IMR-90 (cell line): ENCODE data around the gene CALCOCO1. TPM values are rescaled to one million over a fixed set of nuclear protein-coding genes. Genes with fewer than 3 reads are reported as not detected.

Source experiments
- ATAC-seq: fragments of 200-7000 bp; cut with Tn5 transposase; 2 replicates; pipeline ENCODE4 v1.9.1; 2020; ENCODE audit warnings: low read depth, mild to moderate bottlenecking, moderate library complexity
- BruUV-seq: library from RNA; stranded (reverse); fragments of 400-500 nt; replicated peaks from 2 replicates; lab custom pipeline; 2021; lab: Mats Ljungman, UMichigan
- CTCF ChIA-PET: fragments of 300-600 bp; formaldehyde crosslinking; extraction: SDS; loops from one replicate; lab custom pipeline; 2021; ENCODE audit warnings: antibody characterized with exemption; lab: Yijun Ruan, JAX
- POLR2A ChIA-PET: fragments of 300-600 bp; sonication (Branson Sonifier 250); formaldehyde crosslinking; loops from one replicate; lab custom pipeline; 2022; ENCODE audit warnings: antibody characterized with exemption; ENCODE audit not compliant: unreplicated experiment; lab: Charles Lee
- DNase-seq: peaks from one replicate; pipeline ENCODE4 v3.0.0; 2013
- H2AFZ ChIP-seq: replicated peaks from 2 replicates; pipeline ENCODE3; 2013; ENCODE audit warnings: low read length, mild to moderate bottlenecking; ENCODE audit not compliant: poor library complexity
- H2AK5ac ChIP-seq: 2 replicates; pipeline ENCODE4 v1.6.1; 2013; ENCODE audit warnings: low read depth, low read length, inconsistent platforms
- H2AK9ac ChIP-seq: replicated peaks from 2 replicates; pipeline ENCODE3; 2013; ENCODE audit warnings: mild to moderate bottlenecking, low read depth, low read length, moderate library complexity; ENCODE audit not compliant: poor library complexity
- H2BK120ac ChIP-seq: 2 replicates; pipeline ENCODE4 v1.6.1; 2013; ENCODE audit warnings: low read depth, low read length, inconsistent platforms
- H2BK15ac ChIP-seq: 3 replicates; pipeline ENCODE4 v1.6.1; 2013; ENCODE audit warnings: low read depth, low read length, inconsistent platforms
- H2BK20ac ChIP-seq: 2 replicates; pipeline ENCODE4 v1.6.1; 2013; ENCODE audit warnings: low read depth, mild to moderate bottlenecking, inconsistent platforms, low read length, moderate library complexity
- H2BK5ac ChIP-seq: 2 replicates; pipeline ENCODE4 v1.6.1; 2013; ENCODE audit warnings: mild to moderate bottlenecking, low read depth, low read length, inconsistent platforms; ENCODE audit not compliant: poor library complexity, severe bottlenecking
- H3K14ac ChIP-seq: replicated peaks from 2 replicates; pipeline ENCODE4 v1.6.1; 2013; ENCODE audit warnings: low read depth, low read length, inconsistent platforms
- H3K18ac ChIP-seq: 2 replicates; pipeline ENCODE4 v1.6.1; 2013; ENCODE audit warnings: low read depth, low read length, control low read depth
- H3K23ac ChIP-seq: 2 replicates; pipeline ENCODE4 v1.6.1; 2013; ENCODE audit warnings: low read depth, low read length, inconsistent platforms
- H3K27ac ChIP-seq: 2 replicates; pipeline ENCODE4 v1.5.1; 2013; ENCODE audit warnings: mild to moderate bottlenecking, control low read depth, low read length; ENCODE audit not compliant: insufficient read depth
- H3K27me3 ChIP-seq: 2 replicates; pipeline ENCODE4 v1.6.1; 2013; ENCODE audit warnings: low read length; ENCODE audit not compliant: control insufficient read depth, insufficient read depth
- H3K36me3 ChIP-seq: 2 replicates; pipeline ENCODE4 v1.6.1; 2013; ENCODE audit warnings: low read length, mixed read lengths; ENCODE audit not compliant: control insufficient read depth, insufficient read depth
- H3K4ac ChIP-seq: 2 replicates; pipeline ENCODE4 v1.6.1; 2013; ENCODE audit warnings: low read depth, low read length, inconsistent platforms
- H3K4me1 ChIP-seq: 2 replicates; pipeline ENCODE4 v1.6.1; 2013; ENCODE audit warnings: low read length, mixed read lengths; ENCODE audit not compliant: control insufficient read depth, insufficient read depth
- H3K4me2 ChIP-seq: 2 replicates; pipeline ENCODE4 v1.6.1; 2013; ENCODE audit warnings: low read depth, mild to moderate bottlenecking, control low read depth, low read length, moderate library complexity
- H3K4me3 ChIP-seq: 2 replicates; pipeline ENCODE4 v1.5.1; 2013; ENCODE audit warnings: low read depth, mild to moderate bottlenecking, control low read depth, low read length, moderate library complexity; ENCODE audit not compliant: insufficient read depth
- H3K56ac ChIP-seq: 2 replicates; pipeline ENCODE4 v1.6.1; 2013; ENCODE audit warnings: low read length, inconsistent platforms; ENCODE audit not compliant: insufficient read depth; ENCODE audit errors: extremely low read depth
- H3K79me1 ChIP-seq, 2 experiments: 2 replicates each; pipeline ENCODE4 v1.6.1; 2013; ENCODE audit warnings: low read length in 2 of 2, inconsistent platforms in 1 of 2, low read depth in 1 of 2
- H3K9ac ChIP-seq: 2 replicates; pipeline ENCODE4 v1.6.1; 2013; ENCODE audit warnings: low read depth, low read length, control low read depth
- H3K9me1 ChIP-seq: 2 replicates; pipeline ENCODE4 v1.6.1; 2013; ENCODE audit warnings: low read length, inconsistent platforms; ENCODE audit not compliant: insufficient read depth
- H3K9me3 ChIP-seq: 2 replicates; pipeline ENCODE4 v1.6.1; 2013; ENCODE audit warnings: low read length; ENCODE audit not compliant: control insufficient read depth, insufficient read depth
- H4K20me1 ChIP-seq: 2 replicates; pipeline ENCODE4 v1.6.1; 2013; ENCODE audit warnings: low read length, inconsistent platforms; ENCODE audit not compliant: insufficient read depth
- H4K5ac ChIP-seq: 2 replicates; pipeline ENCODE4 v1.6.1; 2013; ENCODE audit warnings: mild to moderate bottlenecking, low read depth, low read length, control low read depth
- H4K8ac ChIP-seq, 2 experiments: 2 replicates each; pipeline ENCODE4 v1.6.1; 2013; ENCODE audit warnings: low read depth in 2 of 2, low read length in 2 of 2, control low read depth in 1 of 2, inconsistent platforms in 1 of 2
- H4K91ac ChIP-seq: 2 replicates; pipeline ENCODE4 v1.6.1; 2013; ENCODE audit warnings: low read depth, low read length, inconsistent platforms; ENCODE audit not compliant: insufficient read depth
- BHLHE40 ChIP-seq: fragments of 150-350 bp; IDR thresholded peaks from 2 replicates; pipeline ENCODE4 v1.6.1; 2016; ENCODE audit warnings: mild to moderate bottlenecking, low read depth, low read length
- MAFK ChIP-seq: IDR thresholded peaks from 2 replicates; pipeline ENCODE4 v1.6.1; 2012; ENCODE audit warnings: low read depth, low read length, improper control_type of control experiment
- RAD21 ChIP-seq: IDR thresholded peaks from 2 replicates; pipeline ENCODE4 v1.6.1; 2012; ENCODE audit warnings: low read length, improper control_type of control experiment
- RFX5 ChIP-seq: IDR thresholded peaks from 2 replicates; pipeline ENCODE4 v1.8.0; 2012; ENCODE audit warnings: low read depth, mild to moderate bottlenecking, low read length, moderate library complexity
- WGBS, 2 experiments: methylation state at CpG; one replicate each; pipeline versions ENCODE4 v1.1.5 to v1.1.7; 2013; ENCODE audit warnings: missing lambda C conversion rate in 2 of 2; ENCODE audit not compliant: insufficient read length in 1 of 2; ENCODE audit errors: extremely low coverage in 2 of 2; 5-methylcytosine and 5-hydroxymethylcytosine counted together
- dilution Hi-C: fragments of 300-500 bp; cut with HindIII; formaldehyde crosslinking; loops from one replicate; pipeline ENCODE4 v1.14.3; 2018; ENCODE audit warnings: low sequenced_read_pairs; ENCODE audit not compliant: unreplicated experiment
- in situ Hi-C: fragments of 300-500 bp; cut with MboI; formaldehyde crosslinking; loops from 3 replicates; pipeline ENCODE4 v1.14.3; 2019; ENCODE audit warnings: low sequenced_read_pairs, inconsistent platforms, mixed read lengths
- intact Hi-C: fragments of 100-400 bp; cut with micrococcal nuclease; formaldehyde crosslinking; loops from 2 replicates; pipeline ENCODE4 v1.10.0; 2022
- polyA plus RNA-seq, 3 experiments: library from polyadenylated mRNA; depleted of rRNA; stranded (reverse); fragments of >200 nt; gene quantifications; 2 replicates each; pipeline ENCODE4 v1.2.3, GENCODE V29; 2012; ENCODE audit warnings: low replicate concordance in 1 of 3
- total RNA-seq: library from RNA; depleted of rRNA; stranded (reverse); fragments of >200 nt; gene quantifications from 2 replicates; pipeline ENCODE4 v1.2.3, GENCODE V29; 2012

Gene CALCOCO1
- total and polyA plus RNA-seq, 2 of the 4 experiments (the other 2 are of a cell fraction): 156 to 169 TPM

- WGBS, 2 experiments: 45% methylated on average over 2 of the region's 22 CpGs; no CpG with 5 or more reads in 1 of the 2 experiments
- Histone ChIP-seq H3K79me1 (no peaks in the 10 kb centered on the region), H2BK120ac (no peak overlapping the region), H3K4me1 (peaks cover 4% of the 10 kb centered on the region; the same call in 1 of the 2 replicates), H2AFZ (peak overlapping the region; percentile 36), H3K4me3 (no peak overlapping the region), H3K27ac (no peak overlapping the region), H3K23ac (no peak overlapping the region), H3K4me2 (no peak overlapping the region), H3K9me1 (no peaks in the 10 kb centered on the region), H3K9ac (no peak overlapping the region), H2BK15ac (no peak overlapping the region), H2BK5ac (no peak overlapping the region), H2BK20ac (no peak overlapping the region), H3K14ac (no peak overlapping the region), H3K4ac (no peak overlapping the region), H3K9me3 (peaks cover 2% of the 10 kb centered on the region; the same call in 1 of the 2 replicates), H3K56ac (no peak overlapping the region), H4K5ac (no peak overlapping the region), H3K18ac (no peak overlapping the region), H2AK5ac (no peak overlapping the region), H2AK9ac (no peak overlapping the region), H3K36me3 (no peaks in the 10 kb centered on the region), H3K27me3 (peaks cover 77% of the 10 kb centered on the region), H4K20me1 (no peaks in the 10 kb centered on the region), H4K8ac (no peak overlapping the region), H4K91ac (no peak overlapping the region)
- ATAC-seq (no peak), DNase-seq (no peak)
- ChIA-PET CTCF (interaction anchor here (2.0 to 5.3 kb wide), 3 partner anchors 9 to 45 kb away, joined by 11 to 48 read pairs (median 14); no protein-coding TSS in a partner anchor), POLR2A (no interaction called here)
- in situ Hi-C loops: loop anchor here (10.0 kb wide), 1 partner anchor 203 kb away; no protein-coding TSS in a partner anchor
- BruUV-seq: no TSS peak
- TF ChIP-seq BHLHE40 (no peak), MAFK (no peak), RFX5 (no peak), RAD21 (no peak)
- intact Hi-C loops: loop anchor here (5.0 kb wide), 1 partner anchor 464 kb away; no protein-coding TSS in a partner anchor
- dilution Hi-C loops: no loop called here
These were observed 21.0 kb upstream of the CALCOCO1 start for GRCh38 chr12:53748072-53748840.
